GM18907 (cell line): ENCODE results near the gene GDF7.
"Not testable (repeated sequence)": the region's sequence is repeated elsewhere in the genome, so short reads cannot be mapped to it uniquely, and the experiment has no call there.

Source experiments
- ATAC-seq: cut with Tn5 transposase; IDR thresholded peaks from one replicate; pipeline ENCODE4 v1.9.1; 2021; ENCODE audit warnings: mild to moderate bottlenecking, moderate library complexity; ENCODE audit not compliant: unreplicated experiment

Gene GDF7

DNA sequence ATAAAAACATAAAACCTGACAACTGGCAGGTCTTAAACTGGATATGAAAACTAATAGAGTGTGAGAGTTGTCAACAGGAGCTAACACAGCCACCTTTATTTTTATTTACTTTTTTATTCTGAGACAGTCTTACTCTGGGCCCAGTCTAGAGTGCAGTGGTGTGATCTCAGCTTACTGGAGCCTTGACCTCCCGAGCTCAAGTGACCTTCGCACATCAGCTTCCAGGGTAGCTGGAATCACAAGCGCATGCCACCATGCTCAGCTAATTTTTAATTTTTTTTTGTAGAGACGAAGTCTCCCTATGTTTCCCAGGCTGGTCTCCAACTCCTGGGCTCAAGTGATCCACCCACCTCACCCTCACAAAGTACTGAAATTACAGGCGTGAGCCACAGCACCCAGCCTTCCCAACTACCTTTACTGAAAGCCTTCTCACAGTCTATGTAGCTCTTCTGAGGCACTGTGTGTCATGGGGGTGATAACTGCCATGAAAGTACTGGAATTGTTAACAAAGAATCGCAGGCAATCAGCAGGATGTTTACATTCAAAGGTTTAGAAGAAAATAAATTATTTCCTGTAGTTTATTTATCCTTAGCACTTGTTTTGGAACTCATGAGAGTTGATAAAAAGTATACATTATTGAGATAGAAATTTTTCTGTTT, 24.3 kb downstream of the GDF7 start:
- ATAC-seq = no peak

DNA sequence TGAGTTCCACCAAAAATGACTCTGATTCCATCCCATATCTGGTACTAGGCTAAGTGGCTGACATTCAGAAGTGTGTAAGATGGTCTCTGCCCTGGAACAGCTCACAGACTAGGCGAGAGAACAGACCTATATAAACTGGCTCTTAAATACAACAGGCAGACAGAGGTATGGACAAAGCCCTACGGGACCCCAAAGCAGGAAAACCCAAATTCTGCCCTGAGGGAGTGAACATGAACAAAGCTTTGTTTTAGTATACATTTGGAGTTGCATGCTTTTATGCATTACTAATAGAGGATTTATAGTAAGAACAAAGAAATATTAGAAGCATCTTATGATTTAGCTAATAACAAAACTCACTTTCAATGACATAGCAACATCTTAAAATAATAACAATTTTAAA, 25.1 kb downstream of the GDF7 start:
- no peak for ATAC-seq

DNA sequence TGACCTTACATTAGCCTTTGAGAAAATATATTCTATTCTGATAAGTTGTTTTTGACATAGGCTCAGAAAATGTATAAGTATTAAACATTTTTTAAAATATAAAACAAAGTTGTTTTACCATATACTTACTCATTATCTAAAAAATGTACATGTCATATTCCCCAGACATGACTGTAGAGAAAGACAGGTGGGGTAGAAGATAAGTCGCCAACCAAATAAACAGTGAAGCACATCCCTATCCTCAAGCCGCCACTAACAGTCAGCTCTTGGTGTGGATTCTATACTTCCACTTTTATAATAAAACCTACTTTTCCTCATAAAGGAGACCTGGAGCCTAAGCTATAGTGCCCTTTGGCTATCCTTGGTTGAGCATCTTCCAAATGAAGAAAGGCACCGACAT, 26.4 kb downstream of the GDF7 start:
- ATAC-seq = no peak

DNA sequence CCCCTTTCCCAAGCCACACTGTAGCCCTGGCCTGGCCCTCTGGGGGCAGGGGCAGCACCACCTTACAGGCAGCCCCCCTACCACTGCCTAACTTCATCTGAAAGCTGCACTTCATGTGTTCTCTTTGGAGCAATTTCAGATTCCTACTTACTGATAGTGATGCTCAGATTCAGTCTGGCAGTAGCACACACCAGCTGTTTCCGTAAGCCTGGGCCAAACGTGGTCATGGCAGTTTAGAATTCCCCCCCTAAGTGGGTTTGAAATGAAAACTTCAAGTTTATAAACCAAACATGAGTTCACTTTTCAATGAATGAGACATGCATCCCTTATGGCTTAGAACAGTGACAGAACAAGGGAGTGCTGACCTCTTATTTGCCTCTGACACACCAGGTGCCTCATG, 29.4 kb downstream of the GDF7 start:
- no peak for ATAC-seq

DNA sequence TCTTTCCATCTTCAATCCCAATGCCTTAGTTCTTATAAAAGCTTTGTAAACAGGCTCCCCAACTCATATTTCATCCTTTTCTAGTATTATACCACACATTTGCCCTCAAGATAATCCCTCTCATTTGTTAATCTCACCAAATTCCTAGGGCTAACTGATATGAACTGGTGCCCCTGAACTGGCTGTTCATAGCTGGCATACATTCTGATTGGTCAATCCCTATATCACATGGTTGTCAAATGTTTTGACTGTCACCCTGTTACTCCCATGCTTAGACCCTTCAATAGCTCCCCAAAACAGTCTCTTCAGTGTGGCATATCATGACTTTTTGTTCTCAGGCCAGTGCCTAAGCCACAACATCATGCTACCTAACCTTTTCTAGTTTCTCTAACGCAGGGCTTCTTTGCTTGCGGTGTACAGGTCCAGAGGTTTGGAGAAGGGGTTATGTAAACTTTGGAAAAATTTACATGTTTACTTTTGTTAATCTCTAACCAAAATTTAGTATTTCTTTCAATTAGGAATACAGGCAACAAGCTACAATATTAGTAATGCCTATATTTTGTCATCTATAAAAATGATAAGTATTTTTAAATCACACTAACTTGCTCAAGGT, 30.5 kb downstream of the GDF7 start:
- ATAC-seq = no peak

DNA sequence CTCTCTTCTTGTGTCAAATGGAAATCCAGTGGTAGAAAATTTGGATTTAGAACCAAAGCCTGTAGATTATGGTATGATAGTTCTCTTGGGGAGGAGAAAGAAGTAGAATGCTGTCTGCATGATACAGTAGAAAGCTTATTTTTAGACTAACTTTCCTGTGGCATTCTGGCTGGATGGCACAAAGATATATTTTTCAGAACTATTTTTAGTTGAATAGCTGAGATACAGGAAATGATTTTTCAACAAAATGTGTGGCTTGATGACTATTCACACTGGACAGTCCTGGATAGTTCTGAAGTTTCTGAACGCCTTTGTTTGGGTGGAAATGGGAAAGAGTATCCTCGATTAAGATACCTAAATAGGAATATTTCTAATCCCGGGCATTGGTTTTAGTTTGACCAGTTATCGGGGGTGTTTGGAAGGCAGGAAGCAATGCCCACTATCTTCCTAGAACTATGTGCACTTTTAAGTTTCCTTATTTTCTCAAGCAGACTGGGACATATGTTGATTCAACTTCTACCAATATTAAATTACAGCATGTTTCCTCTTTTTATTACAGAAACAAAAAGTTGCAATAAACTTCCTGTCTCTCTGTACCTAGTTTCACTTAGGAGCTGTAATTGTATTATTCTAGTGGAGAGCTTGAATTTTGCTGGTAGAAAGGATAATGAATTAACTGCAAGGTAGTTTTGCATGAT, 32.1 kb downstream of the GDF7 start:
- no peak for ATAC-seq

DNA sequence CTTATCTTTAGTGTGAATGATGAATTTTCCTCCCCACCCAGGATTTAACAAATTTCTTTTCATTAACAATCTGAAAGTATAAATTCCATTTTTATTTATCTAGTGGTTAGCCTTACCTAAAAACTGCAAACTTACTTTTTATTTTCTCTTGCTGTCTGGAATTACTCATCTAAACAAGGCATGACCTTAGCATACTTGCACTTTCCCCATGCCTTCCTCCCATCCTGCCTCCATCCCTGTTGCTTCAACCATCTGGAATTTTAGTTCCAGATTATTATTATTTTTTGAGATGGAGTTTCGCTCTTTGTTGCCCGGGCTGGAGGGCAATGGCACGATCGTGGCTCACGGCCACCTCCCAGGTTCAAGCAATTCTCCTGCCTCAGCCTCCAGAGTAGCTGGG, 35.6 kb downstream of the GDF7 start:
- ATAC-seq = no peak

DNA sequence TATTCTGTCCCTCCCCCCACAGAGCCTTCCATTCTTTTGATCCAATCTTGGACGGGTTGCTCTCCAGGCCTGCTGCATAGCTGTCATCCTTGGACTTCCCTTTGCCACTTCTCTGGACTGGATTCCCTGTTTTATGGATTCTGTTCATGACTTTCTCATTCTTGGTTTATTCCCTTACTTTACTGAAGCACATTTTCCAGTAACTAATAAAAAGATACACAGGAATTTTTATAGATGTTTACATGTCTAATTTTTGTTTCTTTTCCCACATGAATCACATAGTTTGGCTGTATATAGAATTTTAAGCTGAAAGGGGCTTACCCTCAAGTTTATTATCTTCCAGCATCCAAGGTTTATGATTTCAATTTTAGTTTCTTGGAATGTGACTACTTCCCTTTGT, 37.9 kb downstream of the GDF7 start:
- no peak for ATAC-seq

DNA sequence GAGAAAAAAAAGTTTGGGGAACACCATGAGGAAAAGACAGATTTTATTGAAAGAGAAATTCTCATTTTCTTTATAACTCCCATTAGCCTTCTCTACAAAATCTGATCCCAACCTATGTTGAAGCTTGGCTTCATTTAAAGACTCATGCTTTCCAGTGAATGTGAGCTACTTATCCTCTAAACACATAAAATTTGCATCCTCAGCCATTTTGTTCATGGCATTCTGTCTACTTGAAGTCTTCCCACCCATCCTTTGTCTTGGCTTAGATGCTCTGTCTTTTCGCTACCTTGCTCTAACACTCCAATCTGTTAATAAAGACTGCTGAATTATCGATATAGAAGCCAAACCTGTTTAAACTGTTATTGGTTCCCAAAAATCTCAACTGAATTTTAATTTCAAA, 39.3 kb downstream of the GDF7 start:
- ATAC-seq = no peak

DNA sequence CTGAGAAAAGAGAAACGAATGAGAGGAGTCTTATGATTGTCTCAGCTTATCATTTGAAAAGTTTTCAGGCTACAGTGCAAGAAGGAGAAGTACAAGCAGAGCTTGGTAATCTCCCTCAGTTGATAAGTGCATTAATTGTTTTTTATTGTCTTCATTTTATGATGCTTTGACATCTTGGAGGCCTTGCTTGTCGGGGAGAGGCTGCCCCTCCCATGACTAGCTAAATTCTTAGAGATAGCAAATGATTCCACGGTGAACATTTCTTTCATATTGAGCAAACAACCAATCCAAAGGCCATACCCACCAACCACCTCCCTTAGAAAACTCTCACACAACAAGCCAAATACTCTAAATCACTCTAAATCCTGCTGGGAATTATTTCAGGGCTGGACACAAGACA, 39.8 kb downstream of the GDF7 start:
- no peak for ATAC-seq

DNA sequence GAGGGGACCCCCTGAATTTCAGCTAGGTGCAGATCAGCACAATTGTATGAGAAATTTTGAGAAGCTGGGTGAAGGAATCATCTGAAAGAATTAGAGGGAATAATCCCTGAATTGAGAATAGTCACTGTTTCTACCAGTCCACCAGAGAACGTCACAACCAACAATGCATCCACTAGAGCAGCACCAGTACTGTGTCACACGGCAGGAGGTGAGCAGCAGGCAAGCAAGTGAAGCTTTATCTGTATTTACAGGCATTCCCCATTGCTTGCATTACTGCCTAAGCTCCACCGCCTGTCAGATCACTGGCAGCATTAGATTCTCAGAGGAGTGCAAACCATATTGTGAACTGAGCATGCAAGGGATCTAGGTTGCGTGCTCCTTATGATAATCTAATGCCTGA, 40.7 kb downstream of the GDF7 start:
- no peak for ATAC-seq

DNA sequence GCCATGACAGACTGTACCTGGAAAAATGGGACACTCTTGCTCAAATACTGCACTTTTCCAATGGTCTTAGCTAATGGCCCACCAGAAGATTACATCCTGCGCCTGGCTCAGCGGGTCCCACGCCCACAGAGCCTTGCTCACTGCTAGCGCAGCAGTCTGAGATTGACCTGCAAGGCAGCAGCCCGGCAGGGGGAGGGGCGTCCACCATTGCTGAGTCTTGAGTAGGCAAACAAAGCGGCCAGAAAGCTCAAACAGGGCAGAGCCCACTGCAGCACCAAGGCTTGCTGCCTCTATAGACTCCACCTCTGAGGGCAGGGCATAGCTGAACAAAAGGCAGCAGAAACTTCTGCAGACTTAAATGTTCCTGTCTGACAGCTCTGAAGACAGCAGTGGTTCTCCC, 44.7 kb downstream of the GDF7 start:
- not testable (repeated sequence) for ATAC-seq

DNA sequence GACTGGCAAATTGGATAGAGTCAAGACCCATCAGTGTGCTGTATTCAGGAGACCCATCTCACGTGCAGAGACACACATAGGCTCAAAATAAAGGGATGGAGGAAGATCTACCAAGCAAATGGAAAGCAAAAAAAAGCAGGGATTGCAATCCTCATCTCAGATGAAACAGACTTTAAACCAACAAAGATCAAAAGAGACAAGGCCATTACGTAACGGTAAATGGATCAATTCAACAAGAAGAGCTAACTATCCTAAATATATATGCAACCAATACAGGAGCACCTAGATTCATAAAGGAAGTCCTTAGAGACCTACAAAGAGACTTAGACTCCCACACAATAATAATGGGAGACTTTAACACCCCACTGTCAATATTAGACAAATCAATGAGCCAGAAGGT, 46.6 kb downstream of the GDF7 start:
- ATAC-seq = not testable (repeated sequence)

DNA sequence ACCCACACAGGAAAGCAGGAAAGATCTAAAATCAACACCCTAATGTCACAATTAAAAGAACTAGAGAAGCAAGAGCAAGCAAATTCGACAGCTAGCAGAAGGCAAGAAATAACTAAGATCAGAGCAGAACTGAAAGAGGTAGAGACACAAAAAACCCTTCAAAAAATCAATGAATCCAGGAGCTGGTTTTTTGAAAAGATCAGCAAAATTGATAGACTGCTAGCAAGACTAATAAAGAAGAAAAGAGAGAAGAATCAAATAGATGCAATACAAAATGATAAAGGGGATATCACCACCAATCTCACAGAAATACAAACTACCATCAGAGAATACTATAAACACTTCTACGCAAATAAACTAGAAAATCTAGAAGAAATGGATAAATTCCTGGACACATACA, 47.5 kb downstream of the GDF7 start:
- not testable (repeated sequence) for ATAC-seq

DNA sequence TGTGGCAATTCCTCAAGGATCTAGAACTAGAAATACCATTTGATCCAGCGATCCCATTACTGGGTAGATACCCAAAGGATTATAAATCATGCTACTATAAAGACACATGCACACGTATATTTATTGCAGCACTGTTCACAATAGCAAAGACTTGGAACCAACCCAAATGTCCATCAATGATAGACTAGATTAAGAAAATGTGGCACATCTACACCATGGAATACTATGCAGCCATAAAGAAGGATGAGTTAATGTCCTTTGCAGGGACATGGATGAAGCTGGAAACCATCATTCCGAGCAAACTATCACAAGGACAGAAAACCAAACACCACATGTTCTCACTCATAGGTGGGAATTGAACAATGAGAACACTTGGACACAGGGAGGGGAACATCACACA, 49.2 kb downstream of the GDF7 start:
- not testable (repeated sequence) for ATAC-seq

DNA sequence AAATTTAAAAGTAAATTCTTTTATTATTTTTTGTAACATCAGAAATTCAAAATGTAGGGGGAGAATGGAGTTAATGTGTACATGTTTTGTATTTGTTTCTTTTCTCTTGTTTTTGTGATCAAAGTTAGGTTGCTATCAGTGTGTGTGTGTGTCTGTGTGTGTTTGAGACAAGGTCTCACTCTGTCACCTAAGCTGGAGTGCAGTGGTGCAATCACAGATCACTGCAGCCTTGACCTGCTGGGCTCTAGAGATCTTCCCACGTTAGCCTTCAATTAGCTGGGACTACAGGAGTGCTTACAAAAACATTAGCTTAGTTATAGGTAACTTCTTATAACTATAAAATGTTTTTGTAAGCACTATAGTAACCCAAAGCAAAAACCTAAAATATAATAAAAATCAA, 50.7 kb downstream of the GDF7 start:
- ATAC-seq = no peak

DNA sequence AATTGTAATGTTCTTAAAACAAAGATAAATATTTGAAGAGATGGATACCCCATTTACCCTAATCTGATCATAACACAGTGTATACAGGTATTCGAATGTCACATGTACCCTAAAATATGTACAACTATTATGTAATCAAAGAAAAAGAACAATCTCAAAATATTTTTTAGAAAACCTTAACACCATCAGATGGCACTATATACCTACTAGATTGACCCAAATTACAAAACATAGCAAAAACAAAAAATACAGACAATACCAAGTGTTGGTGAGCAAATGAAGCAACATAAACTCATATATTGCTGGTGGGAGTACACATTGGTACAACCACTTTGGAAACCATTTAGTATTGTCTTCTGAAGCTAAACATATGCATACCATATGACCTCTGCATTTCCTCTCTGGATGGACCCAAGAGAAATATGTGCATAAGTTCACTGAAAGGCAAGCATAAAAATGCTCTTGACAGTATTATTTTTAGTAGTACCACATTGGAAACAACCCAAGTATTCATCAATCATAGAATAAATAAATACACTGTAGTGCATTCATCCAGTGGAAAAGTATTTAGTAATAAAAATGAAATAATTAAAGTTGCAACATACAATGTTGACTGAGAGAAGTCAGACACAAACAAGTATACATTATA, 55.8 kb downstream of the GDF7 start:
- ATAC-seq = no peak

DNA sequence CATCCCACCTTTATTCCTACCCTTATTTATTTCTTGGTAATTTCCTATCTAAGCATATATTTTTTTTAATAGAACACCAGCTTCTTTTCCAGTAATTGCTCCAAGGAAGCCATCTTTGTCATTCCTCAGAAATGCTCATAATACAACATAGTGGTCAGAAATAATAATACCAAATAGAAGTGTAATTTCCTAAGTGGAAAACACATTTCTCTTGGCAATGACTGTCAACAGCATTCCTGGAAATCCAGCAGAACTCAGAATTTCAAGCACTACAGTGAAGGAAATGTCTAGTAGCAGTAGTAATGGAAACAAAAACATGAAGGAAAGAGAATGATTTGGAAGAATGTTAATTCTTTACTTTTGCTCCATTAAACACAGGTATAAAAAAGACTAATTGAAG, 56.6 kb downstream of the GDF7 start:
- ATAC-seq = no peak

DNA sequence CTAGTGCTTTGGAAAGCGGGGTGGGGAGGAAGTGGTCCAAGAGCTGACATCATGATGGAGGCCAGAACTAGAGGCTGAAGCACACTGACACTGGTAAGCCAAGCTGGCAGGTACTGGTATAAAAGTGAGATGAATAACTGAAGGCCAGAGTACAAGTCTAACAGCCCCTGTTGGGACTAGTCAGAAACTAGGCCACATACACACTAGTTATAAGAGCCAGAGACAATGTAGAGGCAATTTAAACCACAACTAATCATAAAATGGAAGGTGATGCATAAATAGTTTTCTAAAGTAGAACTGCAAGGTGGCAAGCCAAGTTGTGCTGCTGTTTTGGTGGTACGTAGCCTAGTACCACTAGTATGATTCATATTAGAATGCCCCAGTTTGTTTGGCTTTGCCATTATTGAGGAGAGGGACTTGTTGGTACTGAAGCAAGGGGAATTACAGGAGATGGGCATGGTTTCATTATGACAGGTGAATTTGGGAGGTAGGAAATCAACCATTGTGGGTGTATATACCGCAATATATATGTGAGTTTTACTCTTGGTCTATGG, 57.6 kb downstream of the GDF7 start:
- ATAC-seq = no peak

DNA sequence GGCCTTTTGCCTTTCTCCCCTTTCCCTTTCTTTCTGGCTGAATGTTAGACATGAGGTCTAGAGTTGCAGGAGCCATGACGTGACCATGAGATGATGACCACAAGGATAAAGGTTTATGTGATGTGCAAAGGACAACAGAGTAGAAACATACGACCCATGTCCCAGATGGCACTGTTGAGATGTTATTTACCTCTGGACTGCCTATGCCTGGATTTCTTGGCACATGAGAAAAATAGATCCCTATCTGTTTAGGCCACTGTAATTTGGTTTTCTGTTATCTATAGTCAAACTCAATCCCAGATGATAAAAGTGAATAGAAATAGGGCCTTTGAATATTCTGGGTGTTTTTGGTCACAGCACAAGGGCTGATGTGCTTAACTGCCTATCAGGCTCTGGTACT, 58.8 kb downstream of the GDF7 start:
- no peak for ATAC-seq

DNA sequence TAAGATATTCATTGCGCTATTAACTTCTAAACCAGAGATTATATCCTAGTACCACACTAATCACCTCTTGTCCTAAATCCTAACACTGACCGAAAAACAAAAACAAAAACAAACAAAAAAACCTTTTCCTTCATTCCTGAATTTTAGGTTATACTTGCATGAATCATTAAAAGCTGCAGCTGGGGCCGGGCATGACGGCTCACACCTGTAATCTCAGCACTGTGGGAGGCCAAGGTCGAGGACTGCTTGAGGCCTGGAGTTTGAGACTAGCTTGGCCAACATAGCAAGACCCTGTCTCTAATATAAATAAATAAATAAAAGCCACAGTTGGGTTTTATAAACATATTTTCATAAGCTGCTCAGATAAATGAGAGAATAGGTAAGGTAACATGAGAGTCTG, 60.0 kb downstream of the GDF7 start:
- no peak for ATAC-seq
